ENCODE data around the gene GSK3B. TPM values are rescaled to one million over a fixed set of nuclear protein-coding genes. Genes with fewer than 3 reads are reported as not detected.
"Not testable (repeated sequence)": the region's sequence is repeated elsewhere in the genome, so short reads cannot be mapped to it uniquely, and the experiment has no call there.

The GSK3B gene
- total RNA-seq, 4 donors from 2014 or later = 26.3 to 43.0 (median 31.8) TPM

DNA sequence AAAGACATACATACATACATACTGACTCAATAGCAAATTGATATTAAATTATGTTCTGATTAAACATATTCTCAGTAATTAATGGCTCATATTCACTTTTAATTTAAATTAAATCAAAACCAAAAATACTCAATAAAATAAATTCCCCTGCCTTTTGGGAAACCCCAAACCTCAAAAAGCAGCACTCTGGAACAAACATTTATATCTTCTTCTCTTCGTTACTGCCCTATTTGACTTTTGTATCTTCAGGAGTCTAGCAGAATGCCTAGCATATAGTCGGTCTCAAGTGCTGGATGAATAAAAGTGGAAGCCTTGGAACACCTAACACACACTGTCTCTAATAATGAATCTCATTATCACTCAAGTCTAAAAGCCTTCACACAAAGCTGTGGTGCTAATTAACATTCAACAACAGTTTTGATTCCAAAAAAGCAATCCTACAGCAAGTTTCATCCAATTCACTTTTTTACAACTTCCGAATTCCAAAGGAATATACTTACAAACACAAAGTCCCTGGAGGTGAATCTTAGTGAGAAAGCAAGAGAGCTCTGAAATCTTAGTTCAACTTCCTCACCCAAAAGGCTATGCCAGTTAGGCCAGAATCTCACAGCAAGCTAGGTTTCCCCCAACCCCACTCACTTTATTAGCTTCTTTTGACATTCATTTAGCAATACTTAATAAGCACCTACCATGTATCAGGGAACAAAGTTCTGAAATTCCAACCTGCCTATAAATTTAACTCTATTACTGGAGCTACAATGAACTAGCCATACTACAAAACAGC is 35.0 kb downstream of the GSK3B start:
- ATAC-seq (ENCODE audit: low FRiP score) (no peak), DNase-seq (ENCODE audit: low spot score) (no peak)
- TF ChIP-seq, protein P1, sequence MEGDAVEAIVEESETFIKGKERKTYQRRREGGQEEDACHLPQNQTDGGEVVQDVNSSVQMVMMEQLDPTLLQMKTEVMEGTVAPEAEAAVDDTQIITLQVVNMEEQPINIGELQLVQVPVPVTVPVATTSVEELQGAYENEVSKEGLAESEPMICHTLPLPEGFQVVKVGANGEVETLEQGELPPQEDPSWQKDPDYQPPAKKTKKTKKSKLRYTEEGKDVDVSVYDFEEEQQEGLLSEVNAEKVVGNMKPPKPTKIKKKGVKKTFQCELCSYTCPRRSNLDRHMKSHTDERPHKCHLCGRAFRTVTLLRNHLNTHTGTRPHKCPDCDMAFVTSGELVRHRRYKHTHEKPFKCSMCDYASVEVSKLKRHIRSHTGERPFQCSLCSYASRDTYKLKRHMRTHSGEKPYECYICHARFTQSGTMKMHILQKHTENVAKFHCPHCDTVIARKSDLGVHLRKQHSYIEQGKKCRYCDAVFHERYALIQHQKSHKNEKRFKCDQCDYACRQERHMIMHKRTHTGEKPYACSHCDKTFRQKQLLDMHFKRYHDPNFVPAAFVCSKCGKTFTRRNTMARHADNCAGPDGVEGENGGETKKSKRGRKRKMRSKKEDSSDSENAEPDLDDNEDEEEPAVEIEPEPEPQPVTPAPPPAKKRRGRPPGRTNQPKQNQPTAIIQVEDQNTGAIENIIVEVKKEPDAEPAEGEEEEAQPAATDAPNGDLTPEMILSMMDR (IDR thresholded peaks at IDR 0.05) = no peak

DNA sequence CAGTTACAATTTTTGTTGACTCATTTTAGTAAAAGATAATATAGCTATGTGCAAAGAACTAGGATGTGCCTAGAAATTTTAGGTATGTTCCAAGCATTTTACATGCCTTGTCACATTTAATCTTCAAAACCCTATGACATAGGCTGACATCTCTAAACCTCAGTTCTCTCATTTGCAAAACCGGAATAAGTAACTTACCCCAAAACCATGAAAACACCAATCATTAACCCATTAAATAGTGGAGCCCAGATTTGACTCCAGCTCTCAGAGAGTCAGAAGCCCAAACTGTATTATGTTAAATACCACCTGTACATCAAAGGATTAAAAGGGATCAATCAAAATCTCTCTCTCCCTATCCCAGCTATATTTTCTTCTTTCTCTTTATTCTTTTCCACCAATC is 36.6 kb downstream of the GSK3B start:
- DNase-seq (ENCODE audit: low spot score) (no peak), ATAC-seq (ENCODE audit: low FRiP score) (no peak)
- TF ChIP-seq, protein P1 (IDR thresholded peaks at IDR 0.05) = no peak

DNA sequence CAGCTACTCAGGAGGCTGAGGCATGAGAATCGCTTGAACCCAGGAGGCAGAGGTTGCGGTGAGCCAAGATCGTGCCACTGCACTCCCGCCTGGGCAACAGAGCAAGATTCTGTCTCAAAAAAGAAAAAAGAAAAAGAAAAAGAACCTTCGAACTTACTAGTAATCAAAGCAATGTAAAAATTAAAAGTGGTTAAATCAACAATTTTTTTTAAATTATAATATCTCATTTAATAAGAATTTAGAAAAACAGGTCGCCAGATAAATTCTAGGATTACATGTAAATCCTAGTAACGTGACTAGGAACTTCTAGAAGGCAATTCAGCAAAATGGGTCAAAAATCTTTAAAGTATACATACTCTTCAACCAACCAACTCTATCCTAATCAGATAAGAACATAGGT is 37.2 kb downstream of the GSK3B start:
- DNase-seq (ENCODE audit: low spot score) (no peak), ATAC-seq (ENCODE audit: low FRiP score) (no peak)
- TF ChIP-seq, protein P1 (IDR thresholded peaks at IDR 0.05) = no peak

- DNase-seq (ENCODE audit: low spot score); ATAC-seq (ENCODE audit: low FRiP score): not testable (repeated sequence)
These were observed 40.6 kb downstream of the GSK3B start for GRCh38 chr3:120053647-120054046.

GRCh38 chr3:120052677-120053076 is 41.6 kb downstream of the GSK3B start:
- ATAC-seq (ENCODE audit: low FRiP score) = no peak
- TF ChIP-seq, protein P1 (IDR thresholded peaks at IDR 0.05) = no peak
- no peak for DNase-seq (ENCODE audit: low spot score)

DNA sequence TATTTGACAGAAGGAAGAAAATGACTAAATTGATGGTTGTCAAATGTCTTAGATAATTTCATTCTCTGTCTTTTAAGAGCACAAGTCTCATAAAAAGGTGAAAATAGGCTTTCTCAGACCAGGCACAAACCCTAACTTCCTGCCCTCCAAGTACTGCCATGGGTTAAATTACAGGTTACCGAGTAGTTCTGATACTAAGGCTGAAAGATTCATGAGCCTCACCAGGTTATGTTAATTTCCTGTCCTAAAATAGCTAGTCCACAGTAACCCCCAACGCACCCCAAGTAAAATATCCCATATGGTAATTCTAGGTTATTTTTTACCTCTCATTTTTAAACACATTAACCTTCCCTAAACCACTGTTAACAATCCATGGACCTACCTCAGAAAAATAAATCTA is 42.0 kb downstream of the GSK3B start:
- ATAC-seq (ENCODE audit: low FRiP score) (no peak), DNase-seq (ENCODE audit: low spot score) (no peak)
- TF ChIP-seq, protein P1 (IDR thresholded peaks at IDR 0.05) = no peak

DNA sequence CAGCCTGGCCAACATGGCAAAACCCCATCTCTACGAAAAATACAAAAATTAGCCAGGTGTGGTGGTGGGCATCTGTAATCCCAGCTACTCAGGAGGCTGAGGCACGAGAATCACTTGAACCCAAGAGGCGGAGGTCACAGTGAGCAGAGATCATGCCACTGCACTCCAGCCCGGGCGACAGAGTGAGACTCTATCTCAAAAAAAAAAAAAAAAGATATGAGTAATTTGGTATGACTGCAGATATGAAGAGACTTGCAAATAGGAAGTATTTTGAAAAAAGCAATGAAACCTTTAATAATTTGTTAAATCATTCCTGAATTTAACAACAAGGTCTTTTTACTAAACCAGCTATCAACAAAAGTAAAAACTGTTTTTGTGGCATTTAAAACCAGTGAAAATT is 42.7 kb downstream of the GSK3B start:
- not testable (repeated sequence) for ATAC-seq (ENCODE audit: low FRiP score); DNase-seq (ENCODE audit: low spot score)

- TF ChIP-seq, protein P1 (IDR thresholded peaks at IDR 0.05) = no peak
- ATAC-seq (ENCODE audit: low FRiP score) (no peak), DNase-seq (ENCODE audit: low spot score) (no peak)
These were observed 44.2 kb downstream of the GSK3B start for GRCh38 chr3:120049881-120050539.
